ENCODE data around the gene RNF5. TPM values are rescaled to one million over a fixed set of nuclear protein-coding genes. Genes with fewer than 3 reads are reported as not detected.
"Not testable (repeated sequence)": the region's sequence is repeated elsewhere in the genome, so short reads cannot be mapped to it uniquely, and the experiment has no call there.

Gene RNF5
- total RNA-seq, 1 donor from 2014 or later: 28.5 TPM

GRCh38 chr6:32189742-32190053 lies 11.5 kb downstream of the RNF5 start:
- no peak for DNase-seq

- DNase-seq: peak; percentile 89
These were observed 12.0 kb downstream of the RNF5 start, which contains the start of gene PBX2 for GRCh38 chr6:32190054-32190851. PBX2 (minus strand) TSS chr6:32190202; CDS start chr6:32189915, 287 bp downstream.

- peak; percentile 19 for DNase-seq
These were observed 12.9 kb downstream of the RNF5 start for GRCh38 chr6:32190911-32191677.

- DNase-seq: no peak
These were observed 13.7 kb downstream of the RNF5 start for GRCh38 chr6:32191696-32192607.

GRCh38 chr6:32192608-32193039 lies 14.4 kb downstream of the RNF5 start, which contains the start of gene GPSM3:
GPSM3 (minus strand) TSS chr6:32192643; CDS start chr6:32192513, 130 bp downstream.
- DNase-seq: peak; percentile 46

- not testable (repeated sequence) for DNase-seq
These were observed 14.9 kb downstream of the RNF5 start for GRCh38 chr6:32193096-32193495.

GRCh38 chr6:32194388-32194787 lies 16.2 kb downstream of the RNF5 start:
- DNase-seq: no peak

GRCh38 chr6:32194825-32195651 lies 16.8 kb downstream of the RNF5 start:
- DNase-seq: peak; percentile 82

- DNase-seq: peak; percentile 100
These were observed 17.4 kb downstream of the RNF5 start for GRCh38 chr6:32195652-32195901.

- DNase-seq: peak; percentile 85
These were observed 17.9 kb downstream of the RNF5 start for GRCh38 chr6:32195902-32196681.

GRCh38 chr6:32196682-32197616 lies 18.7 kb downstream of the RNF5 start:
- DNase-seq: peak; percentile 26

- no peak for DNase-seq
These were observed 20.1 kb downstream of the RNF5 start for GRCh38 chr6:32198345-32198696.

- DNase-seq: no peak
These were observed 20.7 kb downstream of the RNF5 start for GRCh38 chr6:32198866-32199265.

GRCh38 chr6:32200711-32201475 lies 22.7 kb downstream of the RNF5 start:
- no peak for DNase-seq

- no peak for DNase-seq
These were observed 24.0 kb downstream of the RNF5 start for GRCh38 chr6:32202186-32202585.

GRCh38 chr6:32203426-32204267 lies 25.4 kb downstream of the RNF5 start:
- DNase-seq: no peak

- DNase-seq: no peak
These were observed 26.1 kb downstream of the RNF5 start for GRCh38 chr6:32204268-32204715.

- no peak for DNase-seq
These were observed 30.8 kb downstream of the RNF5 start for GRCh38 chr6:32208996-32209395.
